Measurements from ENCODE around the gene MGA. TPM values are rescaled to one million over a fixed set of nuclear protein-coding genes. Genes with fewer than 3 reads are reported as not detected.

MGA gene
- total and polyA plus RNA-seq, 2 of the 8 experiments (the other 6 are each of a cell fraction or from before 2014, with no cell fraction given), result 7.6 to 53.2 TPM

GRCh38 chr15:41661078-41661517 lies 893 bp downstream of the MGA start:
- 2% methylated on average over 9 of the region's 9 CpGs; no CpG with 5 or more reads in 1 of the 2 experiments for WGBS, 2 experiments (ENCODE audit: extremely low coverage in 1 of 2, insufficient coverage in 1 of 2, insufficient read length in 1 of 2, insufficient replicate concordance in 2 of 2, low coverage in 1 of 2, low lambda C conversion rate in 2 of 2, missing lambda C conversion rate in 1 of 2)
- no peak for FAIRE-seq

More at GRCh38 chr15:41661078-41661517, 893 bp downstream of the MGA start:
- peak overlapping the region; percentile 29; the same call in 1 of the 2 replicates for H2BK12ac ChIP-seq (ENCODE audit: low read depth, low read length)
- H3K4me1 ChIP-seq (replicated peaks in 1 of 4; ENCODE audit: control insufficient read depth in 3 of 4, insufficient read depth in 4 of 4, low read length in 3 of 4), result peaks cover 0 to 3% (median under 1%) of the 10 kb centered on the region in 4 experiments; a peak in 2 of 7 replicates
- peak overlapping the region; percentile 42 to 74 (median 54); a peak in 5 of 7 replicates for H3K9ac ChIP-seq (replicated peaks in 1 of 4; ENCODE audit: extremely low read depth in 1 of 4, low read depth in 3 of 4, low read length in 3 of 4)
- H3K4ac ChIP-seq (replicated peaks; ENCODE audit: insufficient read length, low read depth, low read length), result no peak overlapping the region
- H3K23ac ChIP-seq (ENCODE audit: insufficient read length), result no peak overlapping the region
- POLR2A ChIA-PET (ENCODE audit: partially characterized antibody), result interaction anchor here (0.6 to 3.0 kb wide), 18 partner anchors 12 to 191 kb away, joined by 3 to 12 read pairs (median 4); no protein-coding TSS in a partner anchor
- TF ChIP-seq RAD21 (IDR thresholded peaks at IDR 0.05 in 1 of 2, conservative IDR thresholded peaks at IDR 0.05 in 1 of 2; ENCODE audit: low read depth in 2 of 2, low read length in 2 of 2) (0 out of 4 replicates have a peak, but pooled peaks of 1 of the 2 experiments have one; percentile 17), YY1 (IDR thresholded peaks at IDR 0.05; ENCODE audit: low read depth, low read length) (0 out of 2 replicates have a peak, but pooled peaks have one; percentile 3), ASH2L (IDR thresholded peaks at IDR 0.05; ENCODE audit: low read length) (no peak)
- peak overlapping the region; percentile 58; the same call in 1 of the 2 replicates for H2AK5ac ChIP-seq (ENCODE audit: low read depth, low read length)
- H4K20me1 ChIP-seq (replicated peaks in 1 of 2; ENCODE audit: control insufficient read depth in 1 of 2, insufficient read depth in 2 of 2, low read length in 2 of 2), result peaks cover 0 to 9% of the 10 kb centered on the region in 2 experiments
- peak overlapping the region; percentile 88 to 96 for H3K4me2 ChIP-seq (ENCODE audit: insufficient read depth in 1 of 2, low read depth in 2 of 2, low read length in 2 of 2)
- no peak overlapping the region for H2BK20ac ChIP-seq (ENCODE audit: low read length)
- H3K27ac ChIP-seq (ENCODE audit: low read depth, low read length), result no peak overlapping the region
- CTCF ChIA-PET (ENCODE audit: partially characterized antibody), result interaction anchor here (0.6 to 2.5 kb wide), 6 partner anchors 22 to 341 kb away, joined by 3 to 15 read pairs (median 4); no protein-coding TSS in a partner anchor
- H3K4me3 ChIP-seq (ENCODE audit: extremely low read depth in 1 of 4, insufficient read depth in 2 of 4, low read depth in 3 of 4, low read length in 4 of 4), result peak overlapping the region; percentile 65 to 84 (median 69)
- H4K91ac ChIP-seq (replicated peaks; ENCODE audit: insufficient read length, low read length), result no peak overlapping the region
- H3K23me2 ChIP-seq (ENCODE audit: low read depth, low read length), result peaks cover 17% of the 10 kb centered on the region
- peaks cover 2 to 50% of the 10 kb centered on the region in 2 experiments for H3K79me2 ChIP-seq (ENCODE audit: control insufficient read depth in 1 of 2, insufficient read depth in 2 of 2, low read length in 2 of 2)
- H3K14ac ChIP-seq (ENCODE audit: insufficient read length), result no peak overlapping the region
- H3K56ac ChIP-seq (replicated peaks; ENCODE audit: insufficient read length, low read depth, low read length), result no peak overlapping the region
- H3K9me3 ChIP-seq (ENCODE audit: insufficient read depth in 2 of 2, low read depth in 1 of 2, low read length in 1 of 2), result no peaks in the 10 kb centered on the region
- H2BK15ac ChIP-seq (ENCODE audit: low read length), result no peak overlapping the region
- no peak for DNase-seq (ENCODE audit: low read depth in 1 of 2, low spot score in 2 of 2)
- H4K5ac ChIP-seq (ENCODE audit: insufficient read length, low read depth, low read length), result no peak overlapping the region
- no peaks in the 10 kb centered on the region for H3K36me3 ChIP-seq (ENCODE audit: control insufficient read depth in 2 of 4, insufficient read depth in 4 of 4, low read length in 3 of 4)
- 0 out of 2 replicates have a peak overlapping the region, but pooled peaks have one; percentile 11 for H2BK5ac ChIP-seq (ENCODE audit: low read depth, low read length)
- H3K18ac ChIP-seq (ENCODE audit: extremely low read depth, low read length), result no peak overlapping the region
- H2AFZ ChIP-seq (ENCODE audit: low read length), result no peak overlapping the region
- H3K27me3 ChIP-seq (replicated peaks in 1 of 4; ENCODE audit: control insufficient read depth in 3 of 4, extremely low read depth in 1 of 4, insufficient read depth in 3 of 4, low read length in 3 of 4), result peaks cover 0 to 12% (median 6%) of the 10 kb centered on the region in 4 experiments; a peak in 4 of 7 replicates
- H4K8ac ChIP-seq (ENCODE audit: extremely low read depth, insufficient read depth, low read length), result no peak overlapping the region
- H3K79me1 ChIP-seq (ENCODE audit: low read depth, low read length), result 0 out of 2 replicates have a peak, but pooled peaks cover 4% of the 10 kb centered on the region
- no peak overlapping the region for H2BK120ac ChIP-seq (replicated peaks; ENCODE audit: low read depth, low read length)

Data from H1 (cell line).